GM19463 (cell line): ENCODE results near the gene SH3RF1.

Source experiments
- ATAC-seq: cut with Tn5 transposase; IDR thresholded peaks from one replicate; pipeline ENCODE4 v1.9.1; 2021; ENCODE audit warnings: mild to moderate bottlenecking, moderate library complexity; ENCODE audit not compliant: unreplicated experiment

The SH3RF1 gene

DNA sequence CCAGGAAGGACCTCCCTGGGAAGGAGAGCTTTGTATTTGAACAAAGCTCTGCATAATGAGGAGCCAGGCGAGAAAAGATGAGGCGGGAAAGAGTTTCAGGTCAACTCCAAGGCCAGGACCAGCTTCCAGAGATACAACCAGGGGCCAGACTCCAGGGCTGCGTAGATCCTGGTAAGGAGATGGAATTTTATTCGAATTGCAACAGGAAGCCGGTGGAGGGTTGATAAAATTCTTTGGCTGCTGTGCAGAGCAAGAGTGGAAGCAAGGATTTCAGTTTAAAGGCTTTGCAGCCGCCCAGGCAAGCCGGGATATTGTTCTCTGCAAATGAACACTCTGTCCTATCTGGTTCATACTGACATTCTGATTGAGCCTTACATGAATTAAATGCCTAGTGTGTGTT is 220.5 kb downstream of the SH3RF1 start:
- ATAC-seq = no peak

DNA sequence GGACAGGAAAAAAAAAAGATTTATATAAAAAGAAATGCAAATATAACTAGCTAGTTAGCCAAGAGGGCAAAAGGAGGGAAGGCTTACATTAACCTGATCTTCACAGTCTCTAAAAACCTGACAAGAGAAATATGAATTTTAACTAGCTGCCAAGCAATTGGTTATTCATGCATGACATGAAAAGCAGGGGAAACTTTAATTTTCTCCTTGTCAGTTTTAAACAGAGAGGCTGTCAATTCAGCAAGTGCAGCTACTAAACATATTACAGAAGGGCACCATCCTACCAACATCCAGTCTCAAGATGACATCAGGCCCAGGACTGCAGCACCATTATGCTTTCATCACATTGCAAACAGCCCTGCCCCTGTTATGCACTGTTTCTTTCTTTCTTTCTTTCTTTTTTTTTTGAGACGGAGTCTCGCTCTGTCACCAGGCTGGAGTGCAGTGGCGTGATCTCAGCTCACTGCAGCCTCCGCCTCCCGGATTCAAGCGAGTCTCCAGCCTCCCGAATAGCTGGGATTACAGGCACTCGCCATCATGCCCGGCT is 221.8 kb downstream of the SH3RF1 start:
- ATAC-seq = no peak

DNA sequence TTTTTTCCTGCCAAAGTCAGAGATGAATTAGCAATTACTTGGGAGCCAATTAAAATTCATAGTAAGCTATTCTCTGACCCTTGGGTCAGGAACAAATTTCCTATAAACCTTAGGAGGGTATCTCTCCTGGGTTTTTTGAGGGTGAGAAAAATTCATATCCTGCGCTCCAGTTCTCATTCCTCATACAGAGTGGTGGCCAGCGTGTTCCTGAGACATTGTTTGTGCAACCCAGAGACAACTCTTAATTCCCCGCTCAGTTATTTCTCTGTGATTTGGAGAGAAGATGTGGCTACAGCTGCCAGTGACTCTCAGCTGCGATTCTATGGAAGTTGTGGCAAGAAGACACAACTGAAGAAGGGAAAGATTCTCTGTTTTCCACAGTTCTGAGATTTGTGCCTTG is 222.8 kb downstream of the SH3RF1 start:
- ATAC-seq = no peak

DNA sequence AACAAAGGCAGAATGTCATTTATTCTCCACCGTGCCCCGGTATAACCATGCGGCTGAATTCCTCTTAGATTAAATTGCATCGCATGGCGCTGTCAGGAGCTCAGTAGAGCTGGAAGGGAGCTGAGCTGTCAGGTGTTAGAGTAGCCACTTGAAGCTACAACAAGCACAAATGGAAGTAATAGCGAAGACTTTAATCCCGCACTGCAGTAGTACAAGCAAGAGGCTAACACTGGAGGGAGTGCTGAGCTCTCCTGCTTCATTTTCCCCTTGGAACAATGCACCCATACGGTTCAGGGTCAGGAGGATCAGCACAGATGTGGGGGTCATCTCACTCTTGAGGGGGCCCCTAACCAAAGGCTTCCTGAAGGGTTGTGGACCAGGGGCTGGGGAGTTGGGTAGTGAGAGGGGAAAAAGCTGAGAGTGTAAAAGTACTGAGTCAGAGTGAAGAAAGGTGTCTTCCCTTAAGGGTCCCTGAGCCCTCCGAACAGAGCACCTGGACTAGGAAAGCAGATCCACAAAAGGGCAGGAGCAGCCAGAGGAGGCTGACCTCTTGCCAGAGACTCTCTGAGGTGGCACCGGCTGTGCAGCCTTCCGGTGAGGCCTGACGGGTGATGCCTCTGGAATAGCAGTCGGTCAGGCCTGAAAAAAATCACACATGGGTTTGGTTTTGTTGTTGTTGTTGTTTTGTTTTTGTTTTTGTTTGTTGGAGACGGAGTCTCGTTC is 224.7 kb downstream of the SH3RF1 start:
- ATAC-seq = no peak

DNA sequence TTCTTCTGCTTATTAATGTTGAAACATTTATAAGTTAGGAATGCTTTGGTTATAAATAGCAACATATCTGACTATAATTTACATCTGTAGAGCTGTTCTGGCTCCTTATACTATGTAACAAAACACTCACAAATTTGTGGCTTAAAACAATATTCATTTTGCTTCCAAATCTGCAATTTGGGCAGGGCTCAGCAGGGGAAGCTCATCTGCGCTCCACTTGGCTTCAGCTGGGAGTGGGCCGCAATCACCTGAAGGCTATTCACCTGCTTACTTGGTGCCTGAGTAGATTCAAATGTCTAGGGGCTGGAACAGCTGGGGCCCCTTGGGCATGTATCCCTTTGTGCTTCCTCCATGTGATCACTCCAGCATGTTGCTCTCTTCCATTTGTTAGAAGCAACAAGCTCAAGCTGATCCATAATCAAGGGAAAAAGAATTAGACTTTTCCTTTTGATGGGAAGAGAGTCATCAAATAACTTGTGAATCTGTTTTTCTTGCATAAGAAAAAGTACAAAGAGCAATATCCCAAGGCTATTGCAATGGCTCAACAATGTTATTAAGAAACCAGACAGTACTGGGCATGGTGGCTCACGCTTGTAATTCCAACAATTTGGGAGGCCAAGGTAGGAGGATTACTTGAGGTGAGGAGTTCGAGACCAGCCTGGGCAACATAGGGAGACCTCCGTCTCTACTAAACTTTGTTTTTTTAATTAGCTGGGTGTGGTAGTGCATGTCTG is 225.9 kb downstream of the SH3RF1 start:
- no peak for ATAC-seq
